Vagina (tissue), 2 donors: Measurements from ENCODE around the gene ZC3H12D. TPM values are rescaled to one million over a fixed set of nuclear protein-coding genes. Genes with fewer than 3 reads are reported as not detected.

ENCODE experiments used
- DNase-seq, 2 donors: peaks; one replicate each; pipeline ENCODE4 v3.0.0-alpha.2; 2017; ENCODE audit errors: extremely low spot score in 2 of 2
- H3K27ac ChIP-seq: fragments of 200-600 bp; sonication (generic); one replicate; pipeline ENCODE4 v1.5.1; 2019
- H3K27me3 ChIP-seq: fragments of 200-600 bp; sonication (generic); one replicate; pipeline ENCODE4 v1.5.1; 2019
- H3K36me3 ChIP-seq, 2 donors: fragments of 200-600 bp; sonication (generic); one replicate each; pipeline ENCODE4 v1.5.1; 2017 to 2019
- H3K4me1 ChIP-seq: fragments of 200-600 bp; sonication (generic); one replicate; pipeline ENCODE4 v1.5.1; 2019
- H3K4me3 ChIP-seq, 2 donors: fragments of 200-600 bp; sonication (generic); 1 replicate in 1 of 2; 2 replicates in 1 of 2; pipeline ENCODE4 v1.5.1; 2016 to 2019
- H3K9me3 ChIP-seq: fragments of 200-600 bp; sonication (generic); one replicate; pipeline ENCODE4 v1.5.1; 2019
- POLR2A ChIP-seq, 2 donors: fragments of 450-650 bp; IDR thresholded peaks; one replicate each; pipeline ENCODE4 v1.6.1; 2017; ENCODE audit warnings: antibody characterized with exemption in 2 of 2, mild to moderate bottlenecking in 2 of 2, moderate library complexity in 2 of 2
- POLR2AphosphoS5 ChIP-seq, 2 donors: sonication (generic); formaldehyde crosslinking; IDR thresholded peaks; one replicate each; pipeline ENCODE4 v1.9.0; 2017; ENCODE audit warnings: antibody characterized with exemption in 2 of 2, mild to moderate bottlenecking in 2 of 2, low read depth in 1 of 2; ENCODE audit not compliant: insufficient read depth in 1 of 2
- intact Hi-C: fragments of 100-400 bp; cut with DNase I; formaldehyde crosslinking; loops from one replicate; pipeline ENCODE4 v1.15.1; 2023
- total RNA-seq: library from RNA; depleted of rRNA; stranded (reverse); fragments of >200 nt; gene quantifications from one replicate; pipeline ENCODE4 v1.2.3, GENCODE V29; 2016
- TF ChIP-seq, protein P1 (sequence below), 3 experiments: fragments of 450-650 bp in 2 of 3; fragments of 200-600 bp in 1 of 3; sonication (generic) in 1 of 3; IDR thresholded peaks; one replicate each; pipeline ENCODE4 v1.5.1; 2017 to 2019; ENCODE audit warnings: antibody characterized with exemption in 3 of 3, mild to moderate bottlenecking in 2 of 3, moderate library complexity in 2 of 3

ZC3H12D gene
- total RNA-seq, 1 donor from 2014 or later: 2.2 TPM

- Histone ChIP-seq H3K36me3 (no peaks in the 10 kb centered on the region), H3K9me3 (no peaks in the 10 kb centered on the region), H3K4me1 (peaks cover 6% of the 10 kb centered on the region), H3K4me3 (no peak overlapping the region), H3K27me3 (no peaks in the 10 kb centered on the region), H3K27ac (no peak overlapping the region)
- no peak for DNase-seq
- intact Hi-C loops: loop anchor here (5.0 to 10.0 kb wide), 3 partner anchors 81 to 402 kb away; no protein-coding TSS in a partner anchor
- TF ChIP-seq, protein P1, sequence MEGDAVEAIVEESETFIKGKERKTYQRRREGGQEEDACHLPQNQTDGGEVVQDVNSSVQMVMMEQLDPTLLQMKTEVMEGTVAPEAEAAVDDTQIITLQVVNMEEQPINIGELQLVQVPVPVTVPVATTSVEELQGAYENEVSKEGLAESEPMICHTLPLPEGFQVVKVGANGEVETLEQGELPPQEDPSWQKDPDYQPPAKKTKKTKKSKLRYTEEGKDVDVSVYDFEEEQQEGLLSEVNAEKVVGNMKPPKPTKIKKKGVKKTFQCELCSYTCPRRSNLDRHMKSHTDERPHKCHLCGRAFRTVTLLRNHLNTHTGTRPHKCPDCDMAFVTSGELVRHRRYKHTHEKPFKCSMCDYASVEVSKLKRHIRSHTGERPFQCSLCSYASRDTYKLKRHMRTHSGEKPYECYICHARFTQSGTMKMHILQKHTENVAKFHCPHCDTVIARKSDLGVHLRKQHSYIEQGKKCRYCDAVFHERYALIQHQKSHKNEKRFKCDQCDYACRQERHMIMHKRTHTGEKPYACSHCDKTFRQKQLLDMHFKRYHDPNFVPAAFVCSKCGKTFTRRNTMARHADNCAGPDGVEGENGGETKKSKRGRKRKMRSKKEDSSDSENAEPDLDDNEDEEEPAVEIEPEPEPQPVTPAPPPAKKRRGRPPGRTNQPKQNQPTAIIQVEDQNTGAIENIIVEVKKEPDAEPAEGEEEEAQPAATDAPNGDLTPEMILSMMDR (IDR thresholded peaks at IDR 0.05): no peak
- TF ChIP-seq POLR2A (IDR thresholded peaks at IDR 0.05): no peak
- no peak for TF ChIP-seq POLR2AphosphoS5 (IDR thresholded peaks at IDR 0.05; ENCODE audit: insufficient read depth in 1 of 2, low read depth in 1 of 2)
Measured at GRCh38 chr6:149433881-149434280, 50.9 kb downstream of the ZC3H12D start.

DNA sequence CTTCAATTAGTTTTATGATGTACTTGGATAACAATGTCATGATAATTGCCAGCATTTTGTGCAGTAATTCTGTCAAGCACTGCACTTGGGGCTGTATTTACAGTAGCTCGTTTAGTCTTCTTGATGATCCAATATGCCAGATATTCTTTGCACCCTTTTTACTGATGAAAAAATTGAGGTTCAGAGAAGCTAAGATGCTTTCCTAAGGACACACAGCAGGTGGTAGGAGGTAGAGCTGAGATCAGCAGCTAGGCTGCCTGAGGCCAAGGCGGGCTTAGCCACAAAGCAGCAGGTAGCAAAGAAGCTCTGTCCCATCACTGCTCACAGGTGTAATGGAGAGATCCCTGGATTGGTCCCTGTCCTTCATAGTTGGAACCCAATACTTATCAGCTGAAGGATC lies 51.4 kb downstream of the ZC3H12D start:
- intact Hi-C loops: loop anchor here (5.0 to 10.0 kb wide), 3 partner anchors 81 to 401 kb away; no protein-coding TSS in a partner anchor
- TF ChIP-seq, protein P1 (IDR thresholded peaks at IDR 0.05): no peak
- TF ChIP-seq POLR2AphosphoS5 (IDR thresholded peaks at IDR 0.05; ENCODE audit: insufficient read depth in 1 of 2, low read depth in 1 of 2) (no peak), POLR2A (IDR thresholded peaks at IDR 0.05) (no peak)
- Histone ChIP-seq H3K27me3 (no peaks in the 10 kb centered on the region), H3K27ac (no peak overlapping the region), H3K4me1 (peaks cover 6% of the 10 kb centered on the region), H3K9me3 (no peaks in the 10 kb centered on the region), H3K36me3 (no peaks in the 10 kb centered on the region), H3K4me3 (no peak overlapping the region)
- no peak for DNase-seq

DNA sequence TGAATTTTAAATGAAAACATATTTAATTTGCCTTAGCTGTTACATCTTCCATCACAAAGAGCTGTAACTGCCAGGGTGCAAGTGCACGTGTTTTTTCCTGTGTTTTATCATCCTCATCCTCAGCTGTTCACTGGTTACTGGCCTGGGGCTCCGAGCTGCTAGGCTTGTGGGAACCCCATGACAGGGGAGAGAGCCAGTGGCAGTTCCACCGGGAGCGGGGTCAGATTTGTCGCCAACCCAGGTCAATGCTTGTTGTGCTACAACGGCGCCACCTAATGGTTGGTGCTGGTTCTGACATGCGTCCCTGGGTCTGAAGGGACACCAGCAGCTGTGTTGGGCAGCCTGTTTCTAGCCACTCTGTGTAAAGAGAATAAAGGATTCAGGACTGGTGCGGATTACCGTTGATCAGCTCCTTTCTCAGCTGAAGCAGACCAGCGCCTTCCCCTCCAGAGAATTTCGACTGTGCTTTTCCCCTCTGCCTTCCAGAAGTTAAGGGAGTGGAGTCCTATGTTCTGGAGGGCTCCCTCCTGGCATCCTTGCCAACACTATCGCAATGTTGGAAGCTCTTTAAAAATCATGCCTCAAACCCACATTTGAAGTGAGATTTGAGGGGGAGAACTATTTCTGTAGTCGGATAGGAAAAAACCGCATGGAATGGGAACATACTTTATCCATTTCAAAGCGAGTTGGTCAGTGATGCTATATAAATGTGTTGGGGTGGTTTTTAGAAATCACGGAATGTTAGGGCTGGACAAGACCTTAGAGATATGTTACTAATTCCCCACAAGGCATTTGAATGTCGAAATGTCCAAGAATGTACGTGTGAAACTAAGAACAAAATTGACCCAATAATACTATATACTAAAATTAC lies 52.7 kb downstream of the ZC3H12D start:
- no peak for DNase-seq
- no peaks in the 10 kb centered on the region for H3K36me3 ChIP-seq
- H3K4me1 ChIP-seq: peaks cover 6% of the 10 kb centered on the region
- H3K9me3 ChIP-seq: no peaks in the 10 kb centered on the region
- no peaks in the 10 kb centered on the region for H3K27me3 ChIP-seq
- TF ChIP-seq POLR2AphosphoS5 (IDR thresholded peaks at IDR 0.05; ENCODE audit: insufficient read depth in 1 of 2, low read depth in 1 of 2) (peak in 1 of 2 donors; percentile 29), POLR2A (IDR thresholded peaks at IDR 0.05) (no peak)
- TF ChIP-seq, protein P1 (IDR thresholded peaks at IDR 0.05): peak; percentile 90 to 96 (median 93)
- H3K4me3 ChIP-seq: no peak overlapping the region
- H3K27ac ChIP-seq: no peak overlapping the region
- intact Hi-C loops: loop anchor here (5.0 to 10.0 kb wide), 3 partner anchors 83 to 400 kb away; no protein-coding TSS in a partner anchor

- Histone ChIP-seq H3K36me3 (no peaks in the 10 kb centered on the region), H3K27ac (no peak overlapping the region), H3K4me3 (no peak overlapping the region), H3K4me1 (peaks cover 6% of the 10 kb centered on the region), H3K9me3 (no peaks in the 10 kb centered on the region), H3K27me3 (no peaks in the 10 kb centered on the region)
- intact Hi-C loops: loop anchor here (5.0 to 10.0 kb wide), 3 partner anchors 85 to 397 kb away; no protein-coding TSS in a partner anchor
- no peak for DNase-seq
- no peak for TF ChIP-seq POLR2A (IDR thresholded peaks at IDR 0.05)
- TF ChIP-seq, protein P1 (IDR thresholded peaks at IDR 0.05): no peak
- no peak for TF ChIP-seq POLR2AphosphoS5 (IDR thresholded peaks at IDR 0.05; ENCODE audit: insufficient read depth in 1 of 2, low read depth in 1 of 2)
Measured at GRCh38 chr6:149429427-149430360, 55.1 kb downstream of the ZC3H12D start.
